Activated CD4-positive, alpha-beta memory T cell treated with anti-CD3 and anti-CD28 coated beads for 36 hours (primary cell): ENCODE results near the gene CYP39A1. TPM values are rescaled to one million over a fixed set of nuclear protein-coding genes. Genes with fewer than 3 reads are reported as not detected.

Source experiments
- CTCF ChIA-PET: fragments of 350-600 bp; sonication (Branson Sonifier 250); formaldehyde crosslinking; loops from one replicate; lab custom pipeline; 2021; ENCODE audit warnings: antibody characterized with exemption, inconsistent platforms; lab: Charles Lee
- POLR2A ChIA-PET: fragments of 350-600 bp; sonication (Branson Sonifier 250); formaldehyde crosslinking; loops from one replicate; lab custom pipeline; 2021; ENCODE audit warnings: antibody characterized with exemption; lab: Charles Lee
- DNase-seq: peaks from one replicate; pipeline ENCODE4 v3.0.0-alpha.2; 2020
- H3K27ac Mint-ChIP-seq: one replicate; pipeline ENCODE4 v1.8.0; 2021; ENCODE audit warnings: mixed read lengths
- H3K27me3 Mint-ChIP-seq: one replicate; pipeline ENCODE4 v1.8.0; 2021; ENCODE audit warnings: mixed read lengths
- H3K36me3 Mint-ChIP-seq: one replicate; pipeline ENCODE4 v1.8.0; 2021; ENCODE audit warnings: mixed read lengths
- H3K4me1 Mint-ChIP-seq: one replicate; pipeline ENCODE4 v1.8.0; 2021; ENCODE audit warnings: low read depth, mixed read lengths
- H3K4me3 Mint-ChIP-seq: one replicate; pipeline ENCODE4 v1.8.0; 2021; ENCODE audit warnings: mild to moderate bottlenecking, mixed read lengths
- H3K9me3 Mint-ChIP-seq: one replicate; pipeline ENCODE4 v1.8.0; 2021; ENCODE audit warnings: mixed read lengths
- intact Hi-C: fragments of 100-400 bp; cut with micrococcal nuclease; formaldehyde crosslinking; loops from one replicate; pipeline ENCODE4 v1.15.1; 2023
- total RNA-seq, 2 experiments: library from RNA; stranded (reverse); gene quantifications; one replicate each; pipeline ENCODE4 v1.2.3, GENCODE V29; 2021

CYP39A1 gene
- total RNA-seq, 2 experiments from 2014 or later: not detected

GRCh38 chr6:46581459-46582177, 71.0 kb downstream of the CYP39A1 start:
- POLR2A ChIA-PET: no interaction called here
- no peak for DNase-seq
- Mint-ChIP-seq H3K4me1 (no peaks in the 10 kb centered on the region), H3K27ac (no peak overlapping the region), H3K27me3 (peaks cover 12% of the 10 kb centered on the region), H3K4me3 (no peak overlapping the region), H3K9me3 (no peaks in the 10 kb centered on the region), H3K36me3 (no peaks in the 10 kb centered on the region)
- intact Hi-C loops: no loop called here
- CTCF ChIA-PET: no interaction called here

DNA sequence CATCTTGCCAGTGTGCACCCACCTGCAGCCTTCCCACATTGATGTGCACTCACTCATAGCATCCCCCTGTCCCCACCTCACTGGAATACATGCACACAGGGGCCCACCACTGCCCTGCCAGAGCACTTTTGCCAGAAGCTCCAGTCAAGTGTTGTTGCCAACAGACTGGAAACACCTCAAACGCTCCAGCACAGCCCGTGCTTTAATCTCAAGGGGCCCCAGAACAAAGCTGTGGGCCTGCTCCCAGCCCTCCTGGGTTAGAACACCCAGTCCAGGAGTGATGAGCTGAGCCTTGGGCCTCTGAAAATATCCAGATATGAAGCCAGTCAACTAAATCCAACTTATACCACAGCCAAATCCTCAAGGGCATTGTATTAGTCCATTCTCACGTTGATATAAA, 77.1 kb downstream of the CYP39A1 start:
- intact Hi-C loops: no loop called here
- Mint-ChIP-seq H3K36me3 (no peaks in the 10 kb centered on the region), H3K27ac (no peak overlapping the region), H3K4me3 (no peak overlapping the region), H3K27me3 (peaks cover 28% of the 10 kb centered on the region), H3K9me3 (peaks cover 5% of the 10 kb centered on the region), H3K4me1 (no peaks in the 10 kb centered on the region)
- ChIA-PET CTCF (no interaction called here), POLR2A (no interaction called here)
- DNase-seq: no peak

DNA sequence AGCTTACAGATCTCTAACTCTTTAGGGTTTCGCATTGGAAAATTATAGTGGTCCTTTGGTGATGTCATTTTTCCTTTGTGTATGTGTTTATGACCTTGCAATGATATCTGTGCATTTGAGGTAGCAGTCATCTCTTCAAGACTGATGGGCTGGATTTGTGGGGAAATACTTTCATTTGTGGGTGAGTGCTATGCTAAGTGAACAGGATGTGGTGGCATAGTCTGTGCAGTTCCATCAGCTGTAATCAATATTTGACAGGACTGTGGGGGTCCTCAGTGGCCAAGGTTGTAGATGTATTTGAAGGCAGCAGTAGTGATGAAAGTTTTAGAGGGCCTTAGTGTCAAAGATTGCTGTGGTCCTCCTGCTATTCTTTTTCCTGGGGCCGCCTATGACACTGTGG, 79.5 kb downstream of the CYP39A1 start:
- Mint-ChIP-seq H3K27me3 (peaks cover 31% of the 10 kb centered on the region), H3K4me3 (no peak overlapping the region), H3K4me1 (no peaks in the 10 kb centered on the region), H3K27ac (no peak overlapping the region), H3K36me3 (no peaks in the 10 kb centered on the region), H3K9me3 (peaks cover 5% of the 10 kb centered on the region)
- POLR2A ChIA-PET: no interaction called here
- intact Hi-C loops: no loop called here
- CTCF ChIA-PET: no interaction called here
- DNase-seq: no peak

- ChIA-PET POLR2A (no interaction called here), CTCF (no interaction called here)
- H3K27me3 Mint-ChIP-seq: peaks cover 12% of the 10 kb centered on the region
Measured at GRCh38 chr6:46565531-46565930, 87.1 kb downstream of the CYP39A1 start.

GRCh38 chr6:46563924-46564323, 88.7 kb downstream of the CYP39A1 start:
- DNase-seq: no peak
- ChIA-PET POLR2A (no interaction called here), CTCF (no interaction called here)
- H3K36me3 Mint-ChIP-seq: no peaks in the 10 kb centered on the region
- H3K4me1 Mint-ChIP-seq: no peaks in the 10 kb centered on the region
- no peak overlapping the region for H3K4me3 Mint-ChIP-seq
- no peak overlapping the region for H3K27ac Mint-ChIP-seq
- intact Hi-C loops: no loop called here
- peaks cover 8% of the 10 kb centered on the region for H3K9me3 Mint-ChIP-seq
- H3K27me3 Mint-ChIP-seq: peaks cover 8% of the 10 kb centered on the region

More at GRCh38 chr6:46565531-46565930, 87.1 kb downstream of the CYP39A1 start:
- intact Hi-C loops: no loop called here
- DNase-seq: no peak
- no peak overlapping the region for H3K27ac Mint-ChIP-seq
- H3K9me3 Mint-ChIP-seq: peaks cover 8% of the 10 kb centered on the region
- H3K36me3 Mint-ChIP-seq: no peaks in the 10 kb centered on the region
- no peak overlapping the region for H3K4me3 Mint-ChIP-seq
- H3K4me1 Mint-ChIP-seq: no peaks in the 10 kb centered on the region

DNA sequence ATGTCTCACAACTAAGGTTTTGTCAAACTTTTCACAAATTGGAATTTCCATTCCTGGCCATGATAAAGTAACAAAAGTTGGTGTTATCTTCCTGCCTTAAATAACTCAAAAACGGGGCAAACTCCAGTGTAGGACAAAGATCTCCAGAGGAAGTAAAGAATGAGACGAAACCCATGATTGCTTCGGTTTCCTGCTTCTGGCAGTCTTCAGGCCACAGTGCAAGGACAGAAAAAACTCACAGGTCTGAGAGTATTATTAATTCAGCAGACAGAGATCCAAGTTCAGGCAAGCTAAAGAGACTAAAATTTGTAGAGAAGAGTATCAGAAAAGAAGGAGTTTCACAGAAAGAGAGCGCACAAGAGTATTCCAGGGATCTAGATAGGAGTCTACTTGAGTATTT, 96.6 kb downstream of the CYP39A1 start:
- no peaks in the 10 kb centered on the region for H3K9me3 Mint-ChIP-seq
- no peak overlapping the region for H3K4me3 Mint-ChIP-seq
- CTCF ChIA-PET: no interaction called here

GRCh38 chr6:46555129-46555528, 97.5 kb downstream of the CYP39A1 start:
- DNase-seq: no peak
- intact Hi-C loops: no loop called here
- ChIA-PET POLR2A (no interaction called here), CTCF (no interaction called here)
- Mint-ChIP-seq H3K4me3 (no peak overlapping the region), H3K36me3 (no peaks in the 10 kb centered on the region), H3K4me1 (no peaks in the 10 kb centered on the region), H3K27me3 (peaks cover 18% of the 10 kb centered on the region), H3K27ac (no peak overlapping the region), H3K9me3 (no peaks in the 10 kb centered on the region)

More for the DNA sequence above, 96.6 kb downstream of the CYP39A1 start:
- intact Hi-C loops: no loop called here
- no peak for DNase-seq
- H3K27ac Mint-ChIP-seq: no peak overlapping the region
- H3K27me3 Mint-ChIP-seq: peaks cover 18% of the 10 kb centered on the region
- H3K36me3 Mint-ChIP-seq: no peaks in the 10 kb centered on the region
- no peaks in the 10 kb centered on the region for H3K4me1 Mint-ChIP-seq
- POLR2A ChIA-PET: no interaction called here

DNA sequence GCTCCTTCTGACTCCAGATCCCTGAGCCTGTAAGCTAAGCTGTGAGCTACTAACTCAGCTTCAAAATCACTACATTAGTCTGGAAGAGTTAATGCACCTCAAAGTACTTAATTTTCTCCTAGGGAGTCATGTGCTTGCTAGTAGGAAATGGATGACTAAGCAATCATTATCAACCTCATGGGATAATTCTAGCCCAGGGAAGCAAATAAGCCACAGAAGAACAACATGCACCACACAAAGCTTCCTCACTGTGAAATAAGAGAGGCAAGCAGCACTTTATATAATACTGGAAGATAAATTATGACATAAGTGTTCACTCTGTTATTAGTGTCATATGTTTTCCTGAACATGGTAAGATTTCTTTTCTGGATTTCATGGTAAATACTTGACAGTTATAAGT, 103.5 kb downstream of the CYP39A1 start:
- Mint-ChIP-seq H3K4me1 (no peaks in the 10 kb centered on the region), H3K36me3 (no peaks in the 10 kb centered on the region), H3K27ac (no peak overlapping the region), H3K27me3 (peaks cover 12% of the 10 kb centered on the region), H3K9me3 (peaks cover 1% of the 10 kb centered on the region), H3K4me3 (no peak overlapping the region)
- ChIA-PET POLR2A (interaction anchor here (0.5 kb wide), 1 partner anchor 39 kb away, joined by 3 read pairs; no protein-coding TSS in a partner anchor), CTCF (no interaction called here)
- intact Hi-C loops: no loop called here
- DNase-seq: no peak

- no peaks in the 10 kb centered on the region for H3K36me3 Mint-ChIP-seq
- no peak overlapping the region for H3K27ac Mint-ChIP-seq
- ChIA-PET CTCF (no interaction called here), POLR2A (no interaction called here)
- peaks cover 14% of the 10 kb centered on the region for H3K27me3 Mint-ChIP-seq
- no peak overlapping the region for H3K4me3 Mint-ChIP-seq
- intact Hi-C loops: no loop called here
- peaks cover 8% of the 10 kb centered on the region for H3K9me3 Mint-ChIP-seq
- DNase-seq: no peak
- no peaks in the 10 kb centered on the region for H3K4me1 Mint-ChIP-seq
Measured at GRCh38 chr6:46541556-46541955, 111.1 kb downstream of the CYP39A1 start.

DNA sequence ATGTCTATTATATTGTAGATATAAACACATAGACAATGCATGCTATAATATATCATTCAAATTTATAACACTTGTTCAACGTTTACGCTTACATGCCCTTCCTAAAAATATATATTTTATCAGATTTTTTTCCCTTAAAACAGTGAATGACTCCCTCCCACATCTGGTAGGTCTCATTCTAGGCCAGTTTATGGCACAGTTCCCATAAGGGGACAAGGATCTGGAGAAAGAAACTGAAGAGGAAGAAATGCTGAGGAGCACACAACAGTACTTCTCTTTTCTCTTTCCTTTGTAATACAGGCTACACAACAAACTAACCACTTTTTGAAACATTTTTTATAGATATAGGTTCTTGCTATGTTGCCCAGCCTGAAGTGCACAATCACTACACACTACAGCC, 112.8 kb downstream of the CYP39A1 start:
- H3K36me3 Mint-ChIP-seq: no peaks in the 10 kb centered on the region
- CTCF ChIA-PET: no interaction called here
- intact Hi-C loops: no loop called here

DNA sequence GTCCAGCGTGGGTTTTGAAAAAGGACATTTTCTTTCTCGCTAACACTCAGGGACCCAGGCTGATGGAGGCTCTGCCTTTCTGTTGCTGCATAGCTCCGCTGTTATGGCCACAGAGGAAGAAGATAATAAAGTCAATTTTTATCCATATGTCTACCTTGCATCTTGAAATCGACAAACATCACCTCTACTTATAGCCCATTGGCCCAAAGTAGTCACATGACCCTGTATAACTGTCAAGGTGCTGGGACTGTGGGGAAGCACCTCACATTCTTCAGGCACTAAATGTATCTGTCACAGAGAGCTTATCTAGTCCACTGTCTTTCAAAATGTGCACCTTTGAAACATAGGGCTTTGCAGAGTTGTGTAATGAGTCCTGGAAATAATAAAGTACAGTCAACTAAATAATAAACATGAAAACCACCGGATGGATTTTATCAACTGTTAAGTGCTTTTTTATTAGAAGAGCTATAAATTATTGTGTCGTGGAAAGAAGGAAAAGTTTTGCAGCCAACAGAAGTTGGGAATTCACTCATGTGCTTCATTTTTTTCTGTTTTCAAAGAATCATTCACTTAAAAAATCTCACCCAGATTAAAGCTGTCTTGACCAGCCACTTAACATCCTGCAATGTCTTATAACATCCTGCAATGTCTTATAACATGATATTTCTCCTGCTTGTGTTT, 113.7 kb downstream of the CYP39A1 start:
- Mint-ChIP-seq H3K36me3 (no peaks in the 10 kb centered on the region), H3K4me1 (no peaks in the 10 kb centered on the region), H3K27ac (no peak overlapping the region), H3K9me3 (peaks cover 5% of the 10 kb centered on the region), H3K4me3 (no peak overlapping the region), H3K27me3 (peaks cover 17% of the 10 kb centered on the region)
- CTCF ChIA-PET: no interaction called here
- no peak for DNase-seq
- POLR2A ChIA-PET: no interaction called here
- intact Hi-C loops: no loop called here

More for the DNA sequence above, 112.8 kb downstream of the CYP39A1 start:
- H3K9me3 Mint-ChIP-seq: peaks cover 8% of the 10 kb centered on the region
- no peak for DNase-seq
- H3K27ac Mint-ChIP-seq: no peak overlapping the region
- no peaks in the 10 kb centered on the region for H3K4me1 Mint-ChIP-seq
- H3K4me3 Mint-ChIP-seq: no peak overlapping the region
- H3K27me3 Mint-ChIP-seq: peaks cover 17% of the 10 kb centered on the region
- POLR2A ChIA-PET: no interaction called here

DNA sequence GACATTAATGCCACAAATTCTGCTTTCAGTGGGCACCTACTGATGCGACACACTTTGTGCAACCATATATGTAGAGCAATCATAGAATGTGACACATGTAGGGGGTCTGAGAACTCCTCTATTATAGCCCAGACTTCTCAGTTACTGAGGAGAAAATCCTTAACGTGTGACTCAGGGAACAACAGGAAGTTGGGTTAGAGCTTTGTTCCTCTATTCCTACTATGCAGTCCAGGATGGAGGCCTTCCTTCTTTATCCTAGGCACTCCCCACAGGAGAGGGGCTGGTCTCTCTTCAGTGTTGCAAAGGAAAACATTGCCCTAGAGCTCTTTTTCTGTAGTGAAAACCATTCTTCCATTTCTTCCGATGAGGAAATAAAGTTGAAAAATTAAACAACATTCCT, 121.7 kb downstream of the CYP39A1 start:
- Mint-ChIP-seq H3K4me3 (no peak overlapping the region), H3K27me3 (peaks cover 12% of the 10 kb centered on the region), H3K36me3 (no peaks in the 10 kb centered on the region), H3K9me3 (no peaks in the 10 kb centered on the region), H3K4me1 (no peaks in the 10 kb centered on the region), H3K27ac (no peak overlapping the region)
- intact Hi-C loops: no loop called here
- no peak for DNase-seq
- CTCF ChIA-PET: no interaction called here
- POLR2A ChIA-PET: no interaction called here
